HepG2 (cell line): ENCODE results near the gene KANK3. TPM values are rescaled to one million over a fixed set of nuclear protein-coding genes. Genes with fewer than 3 reads are reported as not detected.

Experiments used
- ATAD3A ChIP-seq: sonication (generic); formaldehyde crosslinking; IDR thresholded peaks from 2 replicates; pipeline ENCODE4 v1.4.0; 2020; ENCODE audit warnings: missing genetic modification reagents
- CEBPB ChIP-seq: IDR thresholded peaks from 2 replicates; pipeline ENCODE4 v1.6.1; 2011; ENCODE audit warnings: low read depth, low read length, improper control_type of control experiment, borderline replicate concordance
- CHD2 ChIP-seq: IDR thresholded peaks from 2 replicates; pipeline ENCODE4 v1.6.1; 2011; ENCODE audit warnings: low read depth, low read length, improper control_type of control experiment
- MEF2D ChIP-seq: sonication (generic); formaldehyde crosslinking; IDR thresholded peaks from 2 replicates; pipeline ENCODE4 v1.5.1; 2020; ENCODE audit warnings: mild to moderate bottlenecking, missing genetic modification reagents
- NR2F1 ChIP-seq, 2 experiments: fragments of 450-650 bp in 1 of 2; formaldehyde crosslinking in 1 of 2; IDR thresholded peaks; 2 replicates each; pipeline versions ENCODE4 v1.5.0 to v1.6.1; 2016 to 2020; ENCODE audit warnings: mild to moderate bottlenecking in 1 of 2, missing compliant biosample characterization in 1 of 2, missing genetic modification reagents in 1 of 2, moderate library complexity in 1 of 2
- PHB2 ChIP-seq: fragments of 450-650 bp; IDR thresholded peaks from 2 replicates; pipeline ENCODE4 v1.6.1; 2018; ENCODE audit not compliant: partially characterized antibody
- PPARG ChIP-seq: conservative IDR thresholded peaks from 2 replicates; pipeline ENCODE4 v1.6.1; 2016; ENCODE audit warnings: missing biosample characterization, missing genetic modification reagents
- SAP130 ChIP-seq: IDR thresholded peaks from 2 replicates; pipeline ENCODE4 v1.6.1; 2016; ENCODE audit warnings: low read depth
- SMAD1 ChIP-seq: sonication (generic); formaldehyde crosslinking; IDR thresholded peaks from 2 replicates; pipeline ENCODE4 v1.4.0; 2020; ENCODE audit warnings: missing genetic modification reagents, low read depth, mild to moderate bottlenecking, borderline replicate concordance
- SMAD3 ChIP-seq: sonication (generic); formaldehyde crosslinking; IDR thresholded peaks from 2 replicates; pipeline ENCODE4 v1.4.0; 2020; ENCODE audit warnings: missing genetic modification reagents
- SMYD3 ChIP-seq: sonication (generic); formaldehyde crosslinking; IDR thresholded peaks from 2 replicates; pipeline ENCODE4 v1.8.1; 2023; ENCODE audit warnings: mild to moderate bottlenecking, missing genetic modification reagents
- SP2 ChIP-seq: sonication (generic); formaldehyde crosslinking; IDR thresholded peaks from 2 replicates; pipeline ENCODE4 v1.5.1; 2020; ENCODE audit warnings: mild to moderate bottlenecking, missing genetic modification reagents
- SSRP1 ChIP-seq: IDR thresholded peaks from 2 replicates; pipeline ENCODE4 v1.6.1; 2016; ENCODE audit warnings: control low read depth
- ZBTB10 ChIP-seq: sonication (generic); formaldehyde crosslinking; IDR thresholded peaks from 2 replicates; pipeline ENCODE4 v1.4.0; 2020; ENCODE audit warnings: missing genetic modification reagents, borderline replicate concordance
- ZNF101 ChIP-seq: sonication (generic); formaldehyde crosslinking; IDR thresholded peaks from 2 replicates; pipeline ENCODE4 v1.4.0; 2020; ENCODE audit warnings: mild to moderate bottlenecking, low read depth, missing genetic modification reagents, borderline replicate concordance
- ZNF207 ChIP-seq: fragments of 450-650 bp; IDR thresholded peaks from 2 replicates; pipeline ENCODE4 v1.6.1; 2016; ENCODE audit warnings: antibody characterized with exemption, borderline replicate concordance
- ZNF589 ChIP-seq: sonication (generic); formaldehyde crosslinking; conservative IDR thresholded peaks from 2 replicates; pipeline ENCODE4 v1.8.0; 2022; ENCODE audit warnings: mild to moderate bottlenecking, moderate library complexity, missing genetic modification reagents
- ZNF614 ChIP-seq: IDR thresholded peaks from 2 replicates; pipeline ENCODE4 v1.6.1; 2018; ENCODE audit warnings: missing biosample characterization, missing genetic modification reagents, inconsistent platforms, borderline replicate concordance
- ZNF660 ChIP-seq: sonication (generic); formaldehyde crosslinking; IDR thresholded peaks from 2 replicates; pipeline ENCODE4 v1.5.1; 2020; ENCODE audit warnings: mild to moderate bottlenecking, low read depth, missing genetic modification reagents, borderline replicate concordance
- ZNF841 ChIP-seq: sonication (generic); formaldehyde crosslinking; IDR thresholded peaks from 2 replicates; pipeline ENCODE4 v1.8.1; 2023; ENCODE audit warnings: missing genetic modification reagents, borderline replicate concordance
- ZNF879 ChIP-seq: sonication (generic); formaldehyde crosslinking; IDR thresholded peaks from 2 replicates; pipeline ENCODE4 v1.8.1; 2023; ENCODE audit warnings: missing genetic modification reagents
- ZZZ3 ChIP-seq: sonication (generic); formaldehyde crosslinking; IDR thresholded peaks from 2 replicates; pipeline ENCODE4 v1.4.0; 2020; ENCODE audit warnings: missing genetic modification reagents, mild to moderate bottlenecking, borderline replicate concordance
- polyA plus RNA-seq, 8 experiments: library from polyadenylated mRNA; depleted of rRNA in 3 of 8; stranded (reverse) in 7 of 8; unstranded in 1 of 8; fragments of >200 nt; fragmentation: Illumina TruSeq in 4 of 8; extraction: Trizol in 4 of 8; gene quantifications; 2 replicates each; pipeline versions ENCODE4 v1.2.1 to v1.2.3, GENCODE V29; 2011 to 2016; ENCODE audit warnings: low read depth in 4 of 8, missing spikeins in 1 of 8, mixed read lengths in 1 of 8; ENCODE audit not compliant: insufficient read depth in 1 of 8
- total RNA-seq, 5 experiments: library from RNA; depleted of rRNA; stranded (reverse); fragments of >200 nt; fragmentation: Illumina TruSeq; extraction: Trizol; gene quantifications; 2 replicates each; pipeline ENCODE4 v1.2.3, GENCODE V29; 2016; ENCODE audit warnings: low read depth in 1 of 5
- TF ChIP-seq, protein P1 (sequence below): sonication (generic); formaldehyde crosslinking; IDR thresholded peaks from 2 replicates; pipeline ENCODE4 v1.4.0; 2020; ENCODE audit warnings: missing genetic modification reagents
- TF ChIP-seq, protein P2 (sequence below): sonication (generic); formaldehyde crosslinking; IDR thresholded peaks from 2 replicates; pipeline ENCODE4 v1.5.1; 2020; ENCODE audit warnings: mild to moderate bottlenecking, moderate library complexity, missing genetic modification reagents

Gene KANK3
- total and polyA plus RNA-seq, 2 of the 13 experiments (the other 11 are each of a cell fraction or from before 2014, with no cell fraction given), result 0.15 to 0.20 TPM

- TF ChIP-seq NR2F1 (CRISPR knock-in tag; IDR thresholded peaks at IDR 0.05) (peak; percentile 54 to 56; a peak in 3 of 4 replicates), SMAD3 (CRISPR knock-in tag) (0 out of 2 replicates have a peak, but pooled peaks have one; percentile 69), MEF2D (CRISPR knock-in tag) (peak; percentile 47), SMAD1 (CRISPR knock-in tag) (no peak), ZBTB10 (CRISPR knock-in tag) (peak; percentile 49; the same call in 1 of the 2 replicates), SAP130 (peak; percentile 87), PHB2 (no peak), CHD2 (no peak), SMYD3 (CRISPR knock-in tag) (peak; percentile 62; the same call in 1 of the 2 replicates), CEBPB (peak; percentile 75), ZNF879 (CRISPR knock-in tag) (no peak), ZNF614 (CRISPR knock-in tag) (0 out of 2 replicates have a peak, but pooled peaks have one; percentile 38), ZNF589 (CRISPR knock-in tag) (no peak), PPARG (CRISPR knock-in tag) (peak; percentile 89), ZNF207 (no peak), ZZZ3 (no peak), ZNF841 (CRISPR knock-in tag) (no peak), ZNF101 (no peak), SP2 (CRISPR knock-in tag) (peak; percentile 49), ATAD3A (CRISPR knock-in tag) (no peak), SSRP1 (CRISPR knock-in tag) (0 out of 2 replicates have a peak, but pooled peaks have one; percentile 45), ZNF660 (CRISPR knock-in tag) (no peak)
- TF ChIP-seq, protein P1, sequence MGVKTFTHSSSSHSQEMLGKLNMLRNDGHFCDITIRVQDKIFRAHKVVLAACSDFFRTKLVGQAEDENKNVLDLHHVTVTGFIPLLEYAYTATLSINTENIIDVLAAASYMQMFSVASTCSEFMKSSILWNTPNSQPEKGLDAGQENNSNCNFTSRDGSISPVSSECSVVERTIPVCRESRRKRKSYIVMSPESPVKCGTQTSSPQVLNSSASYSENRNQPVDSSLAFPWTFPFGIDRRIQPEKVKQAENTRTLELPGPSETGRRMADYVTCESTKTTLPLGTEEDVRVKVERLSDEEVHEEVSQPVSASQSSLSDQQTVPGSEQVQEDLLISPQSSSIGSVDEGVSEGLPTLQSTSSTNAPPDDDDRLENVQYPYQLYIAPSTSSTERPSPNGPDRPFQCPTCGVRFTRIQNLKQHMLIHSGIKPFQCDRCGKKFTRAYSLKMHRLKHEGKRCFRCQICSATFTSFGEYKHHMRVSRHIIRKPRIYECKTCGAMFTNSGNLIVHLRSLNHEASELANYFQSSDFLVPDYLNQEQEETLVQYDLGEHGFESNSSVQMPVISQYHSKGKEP (CRISPR knock-in tag), result no peak
- TF ChIP-seq, protein P2, sequence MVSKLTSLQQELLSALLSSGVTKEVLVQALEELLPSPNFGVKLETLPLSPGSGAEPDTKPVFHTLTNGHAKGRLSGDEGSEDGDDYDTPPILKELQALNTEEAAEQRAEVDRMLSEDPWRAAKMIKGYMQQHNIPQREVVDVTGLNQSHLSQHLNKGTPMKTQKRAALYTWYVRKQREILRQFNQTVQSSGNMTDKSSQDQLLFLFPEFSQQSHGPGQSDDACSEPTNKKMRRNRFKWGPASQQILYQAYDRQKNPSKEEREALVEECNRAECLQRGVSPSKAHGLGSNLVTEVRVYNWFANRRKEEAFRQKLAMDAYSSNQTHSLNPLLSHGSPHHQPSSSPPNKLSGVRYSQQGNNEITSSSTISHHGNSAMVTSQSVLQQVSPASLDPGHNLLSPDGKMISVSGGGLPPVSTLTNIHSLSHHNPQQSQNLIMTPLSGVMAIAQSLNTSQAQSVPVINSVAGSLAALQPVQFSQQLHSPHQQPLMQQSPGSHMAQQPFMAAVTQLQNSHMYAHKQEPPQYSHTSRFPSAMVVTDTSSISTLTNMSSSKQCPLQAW (CRISPR knock-in tag), result peak; percentile 48; the same call in 1 of the 2 replicates
Measured at GRCh38 chr19:8387688-8388611, 44.9 kb upstream of the KANK3 start (continued).
